Tibial nerve (tissue), 4 donors: Measurements from ENCODE around the gene LOXL1. TPM values are rescaled to one million over a fixed set of nuclear protein-coding genes. Genes with fewer than 3 reads are reported as not detected.

Experiments used
- DNase-seq, 2 donors: peaks; one replicate each; pipeline ENCODE4 v3.0.0-alpha.2; 2019; ENCODE audit warnings: low spot score in 2 of 2
- H3K27ac ChIP-seq, 4 donors: fragments of 200-600 bp; sonication (generic) in 3 of 4; one replicate each; pipeline ENCODE4 v1.5.1; 2017 to 2019; ENCODE audit warnings: mild to moderate bottlenecking in 1 of 4
- H3K27me3 ChIP-seq, 2 donors: fragments of 200-600 bp; sonication (generic) in 1 of 2; one replicate each; pipeline versions ENCODE4 v1.5.1 to v1.6.0; 2017 to 2019
- H3K36me3 ChIP-seq, 3 donors: fragments of 200-600 bp; sonication (generic); one replicate each; pipeline ENCODE4 v1.5.1; 2018 to 2019
- H3K4me1 ChIP-seq, 4 donors: fragments of 200-600 bp; sonication (generic) in 3 of 4; one replicate each; pipeline ENCODE4 v1.5.1; 2017 to 2019
- H3K4me3 ChIP-seq, 4 donors: fragments of 200-600 bp; sonication (generic) in 3 of 4; one replicate each; pipeline ENCODE4 v1.5.1; 2017 to 2019; ENCODE audit warnings: mild to moderate bottlenecking in 1 of 4, moderate library complexity in 1 of 4
- H3K9me3 ChIP-seq, 4 donors: fragments of 200-600 bp; sonication (generic) in 3 of 4; one replicate each; pipeline ENCODE4 v1.5.1; 2017 to 2019
- EP300 ChIP-seq, 2 donors: sonication (generic); formaldehyde crosslinking; IDR thresholded peaks; one replicate each; pipeline ENCODE4 v1.6.1; 2017; ENCODE audit warnings: antibody characterized with exemption in 2 of 2, mild to moderate bottlenecking in 1 of 2
- POLR2A ChIP-seq, 2 donors: fragments of 450-650 bp; IDR thresholded peaks; one replicate each; pipeline ENCODE4 v1.6.1; 2017; ENCODE audit warnings: antibody characterized with exemption in 2 of 2, mild to moderate bottlenecking in 2 of 2, moderate library complexity in 2 of 2
- WGBS, 2 donors: methylation state at CpG; one replicate each; pipeline ENCODE4 v1.1.5; 2018; 5-methylcytosine and 5-hydroxymethylcytosine counted together
- total RNA-seq, 4 donors: library from RNA; depleted of rRNA; stranded (reverse); fragments of >200 nt; gene quantifications; one replicate each; pipeline ENCODE4 v1.1.0, GENCODE V29; 2016
- TF ChIP-seq, protein P1 (sequence below), 5 experiments: fragments of 200-600 bp in 3 of 5; fragments of 450-650 bp in 2 of 5; sonication (generic) in 3 of 5; IDR thresholded peaks; one replicate each; pipeline ENCODE4 v1.5.1; 2016 to 2019; ENCODE audit warnings: antibody characterized with exemption in 5 of 5, mild to moderate bottlenecking in 3 of 5, moderate library complexity in 2 of 5

Gene LOXL1
- total RNA-seq, 4 donors from 2014 or later = 21.6 to 29.1 (median 24.4) TPM

GRCh38 chr15:73905225-73905827 is 20.9 kb upstream of the LOXL1 start:
- Histone ChIP-seq H3K27ac (no peak overlapping the region), H3K9me3 (no peaks in the 10 kb centered on the region), H3K4me3 (no peak overlapping the region), H3K27me3 (no peaks in the 10 kb centered on the region), H3K36me3 (no peaks in the 10 kb centered on the region), H3K4me1 (peaks cover 0 to 3% (median 0%) of the 10 kb centered on the region in 4 donors)
- no peak for DNase-seq
- 93 to 97% methylated on average over 3 of the region's 3 CpGs for WGBS, 2 donors
- TF ChIP-seq, protein P1, sequence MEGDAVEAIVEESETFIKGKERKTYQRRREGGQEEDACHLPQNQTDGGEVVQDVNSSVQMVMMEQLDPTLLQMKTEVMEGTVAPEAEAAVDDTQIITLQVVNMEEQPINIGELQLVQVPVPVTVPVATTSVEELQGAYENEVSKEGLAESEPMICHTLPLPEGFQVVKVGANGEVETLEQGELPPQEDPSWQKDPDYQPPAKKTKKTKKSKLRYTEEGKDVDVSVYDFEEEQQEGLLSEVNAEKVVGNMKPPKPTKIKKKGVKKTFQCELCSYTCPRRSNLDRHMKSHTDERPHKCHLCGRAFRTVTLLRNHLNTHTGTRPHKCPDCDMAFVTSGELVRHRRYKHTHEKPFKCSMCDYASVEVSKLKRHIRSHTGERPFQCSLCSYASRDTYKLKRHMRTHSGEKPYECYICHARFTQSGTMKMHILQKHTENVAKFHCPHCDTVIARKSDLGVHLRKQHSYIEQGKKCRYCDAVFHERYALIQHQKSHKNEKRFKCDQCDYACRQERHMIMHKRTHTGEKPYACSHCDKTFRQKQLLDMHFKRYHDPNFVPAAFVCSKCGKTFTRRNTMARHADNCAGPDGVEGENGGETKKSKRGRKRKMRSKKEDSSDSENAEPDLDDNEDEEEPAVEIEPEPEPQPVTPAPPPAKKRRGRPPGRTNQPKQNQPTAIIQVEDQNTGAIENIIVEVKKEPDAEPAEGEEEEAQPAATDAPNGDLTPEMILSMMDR (IDR thresholded peaks at IDR 0.05) = no peak
- TF ChIP-seq EP300 (IDR thresholded peaks at IDR 0.05) (no peak), POLR2A (IDR thresholded peaks at IDR 0.05) (no peak)

- Histone ChIP-seq H3K27me3 (no peaks in the 10 kb centered on the region), H3K36me3 (no peaks in the 10 kb centered on the region), H3K9me3 (no peaks in the 10 kb centered on the region), H3K4me1 (peaks cover 0 to 3% (median 0%) of the 10 kb centered on the region in 4 donors), H3K27ac (no peak overlapping the region), H3K4me3 (no peak overlapping the region)
- WGBS, 2 donors = 73 to 77% methylated on average over 4 of the region's 4 CpGs
- no peak for DNase-seq
- TF ChIP-seq, protein P1 (IDR thresholded peaks at IDR 0.05) = no peak
- TF ChIP-seq POLR2A (IDR thresholded peaks at IDR 0.05) (no peak), EP300 (IDR thresholded peaks at IDR 0.05) (no peak)
Measured at GRCh38 chr15:73906346-73907034, 19.8 kb upstream of the LOXL1 start.

- no peak for DNase-seq
- no peak overlapping the region for H3K4me3 ChIP-seq
- TF ChIP-seq, protein P1 (IDR thresholded peaks at IDR 0.05) = no peak
- no peak for TF ChIP-seq EP300 (IDR thresholded peaks at IDR 0.05)
- no peak for TF ChIP-seq POLR2A (IDR thresholded peaks at IDR 0.05)
- no peaks in the 10 kb centered on the region for H3K9me3 ChIP-seq
- H3K36me3 ChIP-seq = no peaks in the 10 kb centered on the region
- H3K27ac ChIP-seq = no peak overlapping the region
- 58% methylated on average over 2 of the region's 2 CpGs for WGBS, 2 donors
- H3K27me3 ChIP-seq = no peaks in the 10 kb centered on the region
- peaks cover 0 to 3% (median 0%) of the 10 kb centered on the region in 4 donors for H3K4me1 ChIP-seq
Measured at GRCh38 chr15:73907035-73907408, 19.2 kb upstream of the LOXL1 start.

- WGBS, 2 donors = 6 to 7% methylated on average over 5 to 7 of the region's 7 CpGs
- DNase-seq = peak; percentile 79 to 94
- no peaks in the 10 kb centered on the region for H3K27me3 ChIP-seq
- H3K4me1 ChIP-seq = peaks cover 0 to 3% (median 0%) of the 10 kb centered on the region in 4 donors
- no peak overlapping the region for H3K27ac ChIP-seq
- TF ChIP-seq POLR2A (IDR thresholded peaks at IDR 0.05) (no peak), EP300 (IDR thresholded peaks at IDR 0.05) (peak in 1 of 2 donors; percentile 13)
- TF ChIP-seq, protein P1 (IDR thresholded peaks at IDR 0.05) = peak; percentile 77 to 87 (median 85)
- H3K4me3 ChIP-seq = no peak overlapping the region
- no peaks in the 10 kb centered on the region for H3K36me3 ChIP-seq
- H3K9me3 ChIP-seq = no peaks in the 10 kb centered on the region
Measured at GRCh38 chr15:73908030-73908821, 18.0 kb upstream of the LOXL1 start.

DNA sequence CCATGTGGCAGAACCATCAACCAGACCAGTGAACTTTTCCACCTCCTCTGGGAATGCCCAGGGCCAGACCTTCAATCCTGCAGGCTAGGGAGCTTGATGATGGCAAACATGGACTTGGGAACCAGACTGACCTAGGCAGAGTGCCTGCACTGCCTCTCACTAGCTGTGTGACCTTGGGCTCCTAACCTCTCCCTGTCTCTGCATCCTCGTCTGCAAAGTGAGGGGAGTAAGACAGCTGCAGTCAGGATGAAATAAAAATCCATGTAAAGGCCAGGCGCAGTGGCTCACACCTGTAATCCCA is 17.5 kb upstream of the LOXL1 start:
- no peaks in the 10 kb centered on the region for H3K36me3 ChIP-seq
- H3K27ac ChIP-seq = no peak overlapping the region
- 86 to 90% methylated on average over 2 of the region's 2 CpGs for WGBS, 2 donors
- H3K4me1 ChIP-seq = peaks cover 0 to 3% (median 0%) of the 10 kb centered on the region in 4 donors
- H3K9me3 ChIP-seq = no peaks in the 10 kb centered on the region
- H3K27me3 ChIP-seq = no peaks in the 10 kb centered on the region
- no peak overlapping the region for H3K4me3 ChIP-seq
- TF ChIP-seq, protein P1 (IDR thresholded peaks at IDR 0.05) = no peak
- TF ChIP-seq EP300 (IDR thresholded peaks at IDR 0.05) (no peak), POLR2A (IDR thresholded peaks at IDR 0.05) (no peak)
- DNase-seq = no peak
